KMS-11 (cell line): ENCODE data around the gene FECH.

Source experiments
- H2AFZ ChIP-seq: fragments of 200-600 bp; sonication (generic); 2 replicates; pipeline ENCODE4 v1.6.1; 2016; ENCODE audit warnings: antibody characterized with exemption, mixed run types, low read depth
- H3K27ac ChIP-seq: fragments of 200-600 bp; sonication (generic); 2 replicates; pipeline ENCODE4 v1.6.1; 2016; ENCODE audit warnings: mild to moderate bottlenecking, mixed run types
- H3K27me3 ChIP-seq: fragments of 200-600 bp; sonication (generic); 2 replicates; pipeline ENCODE4 v1.6.1; 2017; ENCODE audit warnings: mild to moderate bottlenecking, low read depth, mixed run types, moderate library complexity; ENCODE audit not compliant: insufficient read depth
- H3K36me3 ChIP-seq: fragments of 200-600 bp; sonication (generic); 2 replicates; pipeline ENCODE4 v1.6.1; 2017; ENCODE audit warnings: mild to moderate bottlenecking, mixed run types; ENCODE audit not compliant: insufficient read depth
- H3K4me1 ChIP-seq: fragments of 200-600 bp; sonication (generic); 2 replicates; pipeline ENCODE4 v1.6.1; 2016; ENCODE audit warnings: mild to moderate bottlenecking, low read depth, mixed run types; ENCODE audit not compliant: poor library complexity, severe bottlenecking
- H3K4me2 ChIP-seq: fragments of 200-600 bp; sonication (generic); 2 replicates; pipeline ENCODE4 v1.7.0; 2016; ENCODE audit warnings: mild to moderate bottlenecking, mixed run types
- H3K4me3 ChIP-seq: fragments of 200-600 bp; sonication (generic); IDR thresholded peaks from 2 replicates; pipeline ENCODE4 v1.6.1; 2017; ENCODE audit warnings: low read depth, low read length, mixed read lengths; ENCODE audit not compliant: insufficient read depth
- H3K79me2 ChIP-seq: fragments of 200-600 bp; sonication (generic); 2 replicates; pipeline ENCODE4 v1.6.1; 2016; ENCODE audit warnings: low read depth, mixed run types; ENCODE audit not compliant: insufficient read depth
- H3K9ac ChIP-seq: fragments of 200-600 bp; sonication (generic); 2 replicates; pipeline ENCODE4 v1.6.1; 2016; ENCODE audit warnings: mild to moderate bottlenecking, mixed run types
- H4K20me1 ChIP-seq: fragments of 200-600 bp; sonication (generic); 2 replicates; pipeline ENCODE4 v1.6.1; 2016; ENCODE audit warnings: mild to moderate bottlenecking, mixed run types; ENCODE audit not compliant: insufficient read depth
- CTCF ChIP-seq: fragments of 200-600 bp; sonication (generic); conservative IDR thresholded peaks from 2 replicates; pipeline ENCODE4 v1.6.1; 2017; ENCODE audit warnings: low read depth, mild to moderate bottlenecking, antibody characterized with exemption, low read length, moderate library complexity, mixed read lengths

Gene FECH

GRCh38 chr18:57533868-57534510 lies 52.5 kb downstream of the FECH start:
- no peak overlapping the region for H3K9ac ChIP-seq
- no peaks in the 10 kb centered on the region for H3K27me3 ChIP-seq
- no peaks in the 10 kb centered on the region for H3K79me2 ChIP-seq
- H4K20me1 ChIP-seq, result no peaks in the 10 kb centered on the region
- no peak overlapping the region for H2AFZ ChIP-seq
- no peaks in the 10 kb centered on the region for H3K36me3 ChIP-seq
- H3K4me2 ChIP-seq, result no peak overlapping the region
- H3K4me3 ChIP-seq, result no peak overlapping the region
- no peaks in the 10 kb centered on the region for H3K4me1 ChIP-seq
- H3K27ac ChIP-seq, result no peak overlapping the region
- no peak for TF ChIP-seq CTCF

- no peak overlapping the region for H3K9ac ChIP-seq
- H3K4me3 ChIP-seq, result no peak overlapping the region
- H3K27me3 ChIP-seq, result no peaks in the 10 kb centered on the region
- no peak overlapping the region for H3K4me2 ChIP-seq
- H3K36me3 ChIP-seq, result no peaks in the 10 kb centered on the region
- no peak for TF ChIP-seq CTCF
- no peaks in the 10 kb centered on the region for H3K79me2 ChIP-seq
- H3K27ac ChIP-seq, result no peak overlapping the region
- no peak overlapping the region for H2AFZ ChIP-seq
- no peaks in the 10 kb centered on the region for H4K20me1 ChIP-seq
- no peaks in the 10 kb centered on the region for H3K4me1 ChIP-seq
Measured at GRCh38 chr18:57533006-57533867, 53.3 kb downstream of the FECH start.

GRCh38 chr18:57529151-57529550 lies 57.4 kb downstream of the FECH start:
- no peak for TF ChIP-seq CTCF
- H3K4me1 ChIP-seq, result no peaks in the 10 kb centered on the region
- H4K20me1 ChIP-seq, result no peaks in the 10 kb centered on the region
- no peak overlapping the region for H3K4me3 ChIP-seq
- H3K36me3 ChIP-seq, result no peaks in the 10 kb centered on the region
- no peak overlapping the region for H3K27ac ChIP-seq
- no peak overlapping the region for H3K4me2 ChIP-seq
- no peak overlapping the region for H2AFZ ChIP-seq
- H3K79me2 ChIP-seq, result no peaks in the 10 kb centered on the region
- no peak overlapping the region for H3K9ac ChIP-seq
- no peaks in the 10 kb centered on the region for H3K27me3 ChIP-seq

GRCh38 chr18:57527556-57528229 lies 58.8 kb downstream of the FECH start:
- Histone ChIP-seq H3K27me3 (no peaks in the 10 kb centered on the region), H3K9ac (no peak overlapping the region), H3K4me1 (no peaks in the 10 kb centered on the region), H4K20me1 (no peaks in the 10 kb centered on the region), H3K4me3 (no peak overlapping the region), H3K36me3 (no peaks in the 10 kb centered on the region), H3K4me2 (no peak overlapping the region), H3K27ac (no peak overlapping the region), H2AFZ (no peak overlapping the region), H3K79me2 (no peaks in the 10 kb centered on the region)
- no peak for TF ChIP-seq CTCF
